Activated T-helper 17 cell treated with anti-CD3 and anti-CD28 coated beads, Interleukin-2, amount 50 U/mL, for 72 hours (primary cell): ENCODE data around the gene LGALS7B. TPM values are rescaled to one million over a fixed set of nuclear protein-coding genes. Genes with fewer than 3 reads are reported as not detected.
"Not testable (repeated sequence)": the region's sequence is repeated elsewhere in the genome, so short reads cannot be mapped to it uniquely, and the experiment has no call there.

ENCODE experiments used
- ATAC-seq: fragments of 150-1000 bp; cut with Tn5 transposase; replicated peaks from 2 replicates; pipeline ENCODE4 v1.10.0; 2021; ENCODE audit warnings: mild to moderate bottlenecking, moderate library complexity
- H3K27ac Mint-ChIP-seq: one replicate; pipeline ENCODE4 v1.8.0; 2022; ENCODE audit warnings: mixed read lengths
- H3K27me3 Mint-ChIP-seq: one replicate; pipeline ENCODE4 v1.8.0; 2022; ENCODE audit warnings: mixed read lengths
- H3K36me3 Mint-ChIP-seq: one replicate; pipeline ENCODE4 v1.8.0; 2022; ENCODE audit warnings: low read depth, mild to moderate bottlenecking, mixed read lengths
- H3K4me1 Mint-ChIP-seq: one replicate; pipeline ENCODE4 v1.8.0; 2022; ENCODE audit warnings: mixed read lengths
- H3K4me3 Mint-ChIP-seq: one replicate; pipeline ENCODE4 v1.8.0; 2022; ENCODE audit warnings: mild to moderate bottlenecking, mixed read lengths
- H3K9me3 Mint-ChIP-seq: one replicate; pipeline ENCODE4 v1.8.0; 2022; ENCODE audit warnings: mixed read lengths
- total RNA-seq, 2 donors: library from RNA; stranded (reverse); gene quantifications; one replicate each; pipeline ENCODE4 v1.2.3, GENCODE V29; 2022

LGALS7B gene
- total RNA-seq, 2 donors from 2014 or later: not detected

DNA sequence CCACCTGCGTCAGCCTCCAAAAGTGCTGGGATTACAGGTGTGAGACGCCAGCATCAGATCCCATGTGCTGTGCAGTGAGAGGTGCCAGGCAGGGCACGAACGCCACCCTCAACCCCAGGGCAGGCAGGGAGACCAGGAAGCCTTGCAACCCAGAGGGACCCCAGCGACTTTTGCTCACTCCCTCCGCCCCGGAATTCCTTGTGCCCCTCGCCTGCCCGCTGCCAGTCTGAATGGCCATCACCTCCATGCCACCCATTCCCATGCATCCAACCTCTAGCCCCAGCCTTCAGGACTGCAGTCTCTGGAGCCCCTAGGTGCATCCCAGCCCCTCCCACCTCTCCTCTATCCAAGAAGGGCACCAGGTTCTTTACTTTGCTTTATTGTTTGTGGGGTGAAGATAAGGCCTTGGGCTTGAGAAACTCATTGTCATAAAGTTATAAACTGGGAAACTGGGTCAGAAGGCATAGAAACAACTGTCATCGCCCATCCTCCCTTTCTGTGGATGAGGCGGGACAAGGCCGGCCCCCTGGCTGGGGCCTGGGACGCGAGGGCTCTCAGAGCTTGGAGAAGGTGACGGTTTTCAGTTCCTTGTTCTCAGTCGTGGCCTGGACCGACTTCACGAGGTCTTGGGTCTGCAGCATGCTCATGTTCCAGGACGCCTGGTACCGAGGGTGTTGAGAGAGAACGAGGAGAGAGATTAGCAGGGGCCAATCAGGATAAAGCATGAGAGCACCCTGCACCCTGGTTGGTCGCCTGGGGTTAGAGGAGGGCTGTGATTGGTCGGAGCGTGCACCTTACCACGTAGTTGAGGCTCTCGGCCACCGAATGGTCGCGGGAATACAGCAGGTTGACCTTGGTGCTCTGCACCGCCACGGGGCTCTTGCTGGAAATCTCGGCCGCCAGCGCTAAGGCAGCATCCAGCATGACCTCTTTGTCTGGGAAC, 26.3 kb downstream of the LGALS7B start:
- Mint-ChIP-seq H3K36me3 (peaks cover 32% of the 10 kb centered on the region), H3K27me3 (no peaks in the 10 kb centered on the region), H3K27ac (no peak overlapping the region), H3K9me3 (no peaks in the 10 kb centered on the region), H3K4me1 (no peaks in the 10 kb centered on the region), H3K4me3 (no peak overlapping the region)
- ATAC-seq: no peak

DNA sequence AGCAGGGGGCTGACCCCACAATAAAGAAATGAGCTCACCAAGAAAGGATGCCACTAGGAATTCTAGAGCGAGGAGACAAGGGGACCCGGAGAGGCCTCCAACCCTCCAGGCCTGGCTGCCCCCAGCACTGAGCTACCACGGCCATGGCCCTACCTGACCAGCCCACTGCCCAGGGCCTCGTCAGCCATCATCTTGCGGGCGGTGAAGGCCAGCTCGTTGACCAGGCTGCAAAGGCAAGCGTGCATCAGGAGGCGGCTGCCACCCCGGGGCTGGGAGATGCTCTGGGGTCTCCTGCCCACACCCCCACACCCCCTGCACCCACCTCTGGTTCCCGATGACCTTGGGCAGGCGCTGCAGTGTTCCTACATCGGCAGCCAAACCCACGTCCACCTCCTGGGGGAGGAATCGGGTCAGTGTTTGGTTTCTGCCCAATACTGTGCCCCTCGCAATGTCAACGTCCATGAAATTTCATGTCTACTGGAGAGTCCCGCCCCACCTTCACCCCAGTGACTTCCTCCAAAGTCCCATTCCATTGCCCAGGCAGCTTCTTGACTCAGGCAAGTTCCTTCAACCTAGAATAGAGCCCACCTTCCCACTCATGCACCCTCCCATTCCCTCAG, 27.2 kb downstream of the LGALS7B start:
- no peak for ATAC-seq
- no peak overlapping the region for H3K4me3 Mint-ChIP-seq
- H3K4me1 Mint-ChIP-seq: peaks cover 7% of the 10 kb centered on the region
- H3K9me3 Mint-ChIP-seq: no peaks in the 10 kb centered on the region
- no peak overlapping the region for H3K27ac Mint-ChIP-seq
- peaks cover 39% of the 10 kb centered on the region for H3K36me3 Mint-ChIP-seq
- H3K27me3 Mint-ChIP-seq: no peaks in the 10 kb centered on the region

DNA sequence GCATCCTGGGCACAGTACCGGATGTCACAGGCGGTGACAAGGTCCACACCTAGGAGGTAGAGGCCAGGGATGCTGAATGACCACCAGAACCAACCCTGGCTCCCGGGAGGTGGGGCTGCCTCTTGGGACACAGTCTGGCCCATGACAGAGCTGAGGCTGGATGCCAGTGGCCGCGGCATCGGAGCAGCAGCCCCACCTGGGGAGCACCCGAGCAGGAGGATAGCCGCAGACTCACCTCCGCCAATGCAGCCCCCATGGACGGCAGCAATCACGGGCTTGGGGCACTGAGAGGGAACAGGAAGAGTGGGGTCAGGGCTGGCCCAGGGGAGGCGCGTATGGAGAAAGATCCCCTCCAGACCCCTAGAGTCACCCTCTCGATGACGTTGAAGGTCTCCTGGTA, 28.1 kb downstream of the LGALS7B start:
- Mint-ChIP-seq H3K9me3 (no peaks in the 10 kb centered on the region), H3K4me1 (peaks cover 7% of the 10 kb centered on the region), H3K4me3 (no peak overlapping the region), H3K27me3 (no peaks in the 10 kb centered on the region), H3K36me3 (peaks cover 39% of the 10 kb centered on the region), H3K27ac (no peak overlapping the region)
- no peak for ATAC-seq

DNA sequence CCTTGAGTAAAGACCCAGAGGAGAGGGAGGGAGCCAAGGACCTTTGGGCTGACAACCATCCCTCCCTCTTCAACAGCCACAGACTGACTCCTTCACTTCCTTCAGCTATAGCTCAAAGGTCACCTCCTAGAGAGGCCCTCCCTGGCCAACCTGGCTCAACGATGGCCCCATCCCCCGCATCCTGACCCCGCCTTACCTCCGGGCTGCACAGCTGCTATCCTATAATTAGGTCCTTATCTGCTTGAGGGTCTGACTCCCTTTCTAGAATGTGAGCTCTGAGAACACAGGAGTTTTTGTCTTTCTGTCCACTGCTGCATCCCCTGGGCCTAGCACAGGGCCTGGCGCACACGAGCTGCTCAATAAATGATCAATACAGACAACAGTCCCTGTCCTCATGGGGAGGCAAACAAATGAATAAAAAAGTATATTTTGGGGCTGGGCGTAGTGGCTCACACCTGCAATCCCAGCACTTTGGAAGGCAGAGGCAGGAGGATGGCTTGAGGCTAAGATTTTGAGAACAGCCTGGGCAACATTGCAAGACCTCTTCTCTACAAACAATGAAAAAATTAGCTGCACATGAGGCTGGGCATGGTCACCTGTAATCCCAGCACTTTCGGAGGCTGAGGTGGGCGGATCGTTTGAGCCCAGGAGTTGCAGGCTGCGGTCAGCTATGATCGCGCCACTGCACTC, 30.4 kb downstream of the LGALS7B start:
- no peaks in the 10 kb centered on the region for H3K9me3 Mint-ChIP-seq
- H3K27me3 Mint-ChIP-seq: no peaks in the 10 kb centered on the region
- H3K4me3 Mint-ChIP-seq: no peak overlapping the region
- H3K4me1 Mint-ChIP-seq: peaks cover 7% of the 10 kb centered on the region
- no peak overlapping the region for H3K27ac Mint-ChIP-seq
- H3K36me3 Mint-ChIP-seq: peaks cover 58% of the 10 kb centered on the region
- no peak for ATAC-seq

DNA sequence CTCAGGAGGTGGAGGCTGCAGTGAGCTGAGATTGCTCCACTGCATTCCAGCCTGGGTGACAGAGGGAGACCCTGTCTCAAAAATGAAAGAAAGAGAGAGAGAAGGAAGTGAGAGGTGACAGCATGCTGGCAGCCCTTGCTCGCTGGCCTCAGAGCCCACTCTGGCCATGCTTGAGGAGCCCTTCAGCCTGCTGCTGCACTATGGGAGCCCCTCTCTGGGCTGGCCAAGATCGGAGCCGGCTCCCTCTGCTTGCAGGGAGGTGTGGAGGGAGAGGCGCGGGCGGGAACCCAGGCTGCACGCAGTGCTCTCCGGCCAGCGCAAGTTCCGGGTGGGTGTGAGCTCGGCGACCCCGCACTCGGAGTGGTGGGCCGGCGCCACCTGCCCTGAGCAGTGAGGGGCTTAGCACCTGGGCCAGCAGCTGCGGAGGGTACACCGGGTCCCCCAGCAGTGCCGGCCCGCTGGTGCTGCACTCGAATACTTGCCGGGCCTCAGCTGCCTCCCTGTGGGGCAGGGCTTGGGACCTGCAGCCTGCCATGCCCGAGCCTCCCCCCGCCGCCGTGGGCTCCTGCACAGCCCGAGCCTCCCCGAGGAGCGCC, 32.3 kb downstream of the LGALS7B start:
- H3K9me3 Mint-ChIP-seq, H3K4me3 Mint-ChIP-seq, H3K27me3 Mint-ChIP-seq, ATAC-seq, H3K27ac Mint-ChIP-seq, H3K4me1 Mint-ChIP-seq: not testable (repeated sequence)
- H3K36me3 Mint-ChIP-seq: peaks cover 55% of the 10 kb centered on the region

DNA sequence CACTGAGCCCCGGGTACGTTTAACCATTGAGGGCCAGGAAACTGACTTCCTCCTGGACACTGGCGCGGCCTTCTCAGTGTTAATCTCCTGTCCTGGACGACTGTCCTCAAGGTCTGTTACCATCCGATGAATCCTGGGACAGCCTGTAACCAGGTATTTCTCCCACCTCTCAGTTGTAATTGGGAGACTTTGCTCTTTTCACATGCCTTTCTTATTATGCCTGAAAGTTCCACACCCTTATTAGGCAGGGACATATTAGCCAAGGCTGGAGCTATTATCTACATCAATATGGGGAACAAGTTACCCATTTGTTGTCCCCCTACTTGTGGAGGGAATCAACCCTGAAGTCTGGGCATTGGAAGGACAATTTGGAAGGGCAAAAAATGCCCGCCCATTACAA, 36.9 kb downstream of the LGALS7B start:
- H3K27ac Mint-ChIP-seq, H3K27me3 Mint-ChIP-seq, H3K4me3 Mint-ChIP-seq, H3K9me3 Mint-ChIP-seq, ATAC-seq: not testable (repeated sequence)
- H3K4me1 Mint-ChIP-seq: peaks cover 13% of the 10 kb centered on the region
- H3K36me3 Mint-ChIP-seq: peaks cover 72% of the 10 kb centered on the region

DNA sequence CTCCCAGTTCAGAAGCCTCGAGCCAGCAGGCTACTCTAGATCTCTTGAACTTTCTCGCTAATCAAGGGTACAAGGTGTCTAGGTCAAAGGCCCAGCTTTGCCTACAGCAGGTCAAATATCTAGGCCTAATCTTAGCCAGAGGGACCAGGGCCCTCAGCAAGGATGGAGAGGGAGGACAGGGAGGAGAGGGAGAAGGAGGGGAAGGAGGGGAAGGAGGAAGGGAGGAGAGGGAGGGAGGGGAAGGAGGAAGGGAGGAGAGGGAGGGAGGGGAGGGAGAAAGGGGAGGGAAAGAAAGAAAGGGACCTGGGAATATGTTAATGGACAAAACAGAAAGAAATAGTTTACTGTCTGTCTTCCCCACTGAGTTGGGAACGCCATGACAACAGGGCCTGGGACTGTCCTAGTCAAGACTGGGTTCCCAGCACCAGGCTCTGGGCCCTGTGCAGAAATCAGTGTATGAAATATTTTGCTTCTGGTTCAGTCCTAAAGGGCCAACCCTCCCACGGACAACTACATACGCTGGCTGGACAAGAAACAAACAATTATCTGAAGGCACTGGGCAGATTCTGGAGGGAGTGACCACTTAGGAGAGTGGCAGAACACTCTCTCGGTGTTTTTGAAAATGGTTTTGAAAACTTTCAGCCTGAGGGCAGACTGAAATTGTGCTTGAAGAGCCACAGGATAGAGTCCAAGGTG, 38.0 kb downstream of the LGALS7B start:
- Mint-ChIP-seq H3K27ac (peak overlapping the region; percentile 43), H3K4me1 (peaks cover 18% of the 10 kb centered on the region), H3K36me3 (peaks cover 82% of the 10 kb centered on the region), H3K9me3 (no peaks in the 10 kb centered on the region), H3K27me3 (no peaks in the 10 kb centered on the region), H3K4me3 (no peak overlapping the region)
- ATAC-seq: no peak

DNA sequence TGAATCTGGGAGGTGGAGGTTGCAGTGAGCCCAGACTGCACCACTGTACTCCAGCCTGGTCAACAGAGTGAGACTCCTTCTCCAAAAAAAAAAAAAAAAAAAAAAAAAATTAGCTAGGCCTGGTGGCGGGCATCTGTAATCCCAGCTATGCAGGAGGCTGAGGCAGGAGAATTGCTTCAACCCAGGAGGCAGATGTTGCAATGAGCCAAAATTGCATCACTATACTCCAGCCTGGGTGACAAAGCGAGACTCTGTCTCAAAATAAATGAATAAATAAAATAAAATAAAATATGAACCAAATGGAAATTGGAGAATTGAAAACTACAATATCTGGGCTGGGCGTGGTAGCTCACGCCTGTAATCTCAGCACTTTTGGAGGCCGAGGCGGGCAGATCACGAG, 40.2 kb downstream of the LGALS7B start:
- Mint-ChIP-seq H3K4me1 (peaks cover 20% of the 10 kb centered on the region), H3K36me3 (peaks cover 66% of the 10 kb centered on the region)
- not testable (repeated sequence) for H3K4me3 Mint-ChIP-seq, H3K9me3 Mint-ChIP-seq, ATAC-seq, H3K27me3 Mint-ChIP-seq, H3K27ac Mint-ChIP-seq

DNA sequence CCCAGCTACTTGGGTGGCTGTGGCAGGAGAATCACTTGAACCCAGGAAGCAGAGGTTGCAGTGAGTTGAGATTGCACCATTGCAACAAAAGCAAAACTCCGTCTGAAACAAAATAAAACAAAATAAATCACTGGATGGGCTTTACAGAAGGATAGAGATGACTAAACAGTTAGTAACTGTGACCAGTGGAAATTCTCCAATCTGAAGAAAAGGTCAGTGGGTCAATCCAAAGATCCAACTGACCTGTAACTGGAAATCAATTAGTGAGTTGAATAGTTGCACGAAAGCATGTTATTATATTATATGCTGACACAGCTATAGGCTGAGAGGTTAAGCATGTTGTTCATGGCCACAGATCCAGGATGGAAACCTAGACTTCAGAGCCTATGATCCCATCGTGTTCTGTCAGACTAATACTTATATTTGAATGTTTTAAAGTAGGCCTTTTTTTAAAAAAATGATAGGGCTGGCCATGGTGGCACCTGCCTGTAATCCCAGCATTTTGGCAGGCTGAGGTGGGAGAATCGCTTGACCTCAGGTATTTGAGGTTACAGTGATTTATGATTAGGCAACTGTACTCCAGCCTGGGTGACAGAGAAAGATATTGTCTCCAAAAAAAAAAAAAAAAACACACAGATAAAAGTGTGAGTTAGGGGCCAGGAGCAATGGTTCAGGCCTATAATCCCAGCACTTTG, 41.2 kb downstream of the LGALS7B start:
- no peak overlapping the region for H3K27ac Mint-ChIP-seq
- ATAC-seq: no peak
- no peaks in the 10 kb centered on the region for H3K9me3 Mint-ChIP-seq
- peaks cover 20% of the 10 kb centered on the region for H3K4me1 Mint-ChIP-seq
- peaks cover 57% of the 10 kb centered on the region for H3K36me3 Mint-ChIP-seq
- peak overlapping the region; percentile 95 for H3K4me3 Mint-ChIP-seq
- H3K27me3 Mint-ChIP-seq: no peaks in the 10 kb centered on the region

DNA sequence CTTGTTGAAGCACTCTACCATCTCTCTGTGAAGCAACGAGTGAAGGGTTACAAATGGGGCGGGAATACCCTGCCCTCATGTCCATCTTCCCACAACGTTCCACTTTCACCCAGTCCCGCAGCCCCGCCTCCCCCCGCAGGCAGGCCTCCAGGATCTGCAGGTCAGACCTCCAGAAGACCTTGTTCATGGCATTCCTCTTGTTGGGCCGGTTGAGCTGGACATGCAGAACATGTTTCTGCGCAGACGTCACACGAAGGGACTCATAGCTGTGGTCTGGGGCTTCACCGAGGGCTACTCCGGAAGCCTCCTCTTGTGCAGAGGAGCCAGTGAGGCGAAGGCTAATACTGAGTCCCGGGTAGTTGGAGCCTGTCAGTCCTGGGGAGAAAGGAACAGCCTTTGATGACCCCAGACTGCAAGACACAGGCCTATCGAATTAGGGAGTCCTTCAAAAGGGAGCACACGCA, 42.2 kb downstream of the LGALS7B start:
- peak overlapping the region; percentile 95 for H3K4me3 Mint-ChIP-seq
- H3K4me1 Mint-ChIP-seq: peaks cover 20% of the 10 kb centered on the region
- no peaks in the 10 kb centered on the region for H3K27me3 Mint-ChIP-seq
- H3K9me3 Mint-ChIP-seq: no peaks in the 10 kb centered on the region
- H3K27ac Mint-ChIP-seq: peak overlapping the region; percentile 97
- ATAC-seq: peak; percentile 72
- H3K36me3 Mint-ChIP-seq: peaks cover 67% of the 10 kb centered on the region

DNA sequence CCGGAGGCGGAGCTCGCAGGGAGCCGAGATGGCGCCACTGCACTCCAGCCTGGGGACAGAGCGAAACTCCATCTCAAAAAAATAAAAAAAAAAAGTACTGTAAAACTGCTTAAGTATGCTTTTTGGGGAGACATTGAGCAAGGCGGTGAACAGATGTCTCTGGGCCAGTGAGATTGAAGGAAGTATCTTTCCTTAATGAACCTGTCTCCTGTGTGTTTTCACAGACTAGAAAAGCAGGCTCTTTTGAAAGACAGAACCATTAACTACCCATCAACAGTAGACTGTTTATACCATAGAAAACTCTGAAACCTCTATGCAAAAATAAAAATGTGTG, 44.1 kb downstream of the LGALS7B start:
- Mint-ChIP-seq H3K27ac (no peak overlapping the region), H3K27me3 (no peaks in the 10 kb centered on the region), H3K36me3 (peaks cover 67% of the 10 kb centered on the region), H3K4me3 (no peak overlapping the region), H3K9me3 (no peaks in the 10 kb centered on the region), H3K4me1 (peaks cover 12% of the 10 kb centered on the region)
- no peak for ATAC-seq

DNA sequence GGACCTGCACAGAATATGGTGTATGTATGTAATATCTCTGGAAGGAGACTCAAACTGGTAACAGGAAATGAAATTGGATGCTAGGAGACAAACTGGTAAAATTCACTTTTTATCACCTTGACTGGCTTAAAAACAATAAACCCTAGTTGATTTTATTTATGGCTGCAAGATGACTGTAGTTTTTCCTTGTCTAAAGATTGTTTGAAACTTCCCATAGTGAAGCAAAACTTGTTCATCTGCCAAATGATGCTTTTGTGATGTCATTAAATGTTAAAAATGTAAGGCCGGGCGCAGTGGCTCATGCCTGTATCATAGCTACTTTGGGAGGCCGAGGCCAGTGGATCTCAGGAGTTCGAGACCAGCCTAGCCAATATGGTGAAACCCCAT, 45.1 kb downstream of the LGALS7B start:
- Mint-ChIP-seq H3K4me1 (peaks cover 18% of the 10 kb centered on the region), H3K27me3 (no peaks in the 10 kb centered on the region), H3K27ac (no peak overlapping the region), H3K4me3 (no peak overlapping the region), H3K36me3 (peaks cover 68% of the 10 kb centered on the region), H3K9me3 (no peaks in the 10 kb centered on the region)
- no peak for ATAC-seq

DNA sequence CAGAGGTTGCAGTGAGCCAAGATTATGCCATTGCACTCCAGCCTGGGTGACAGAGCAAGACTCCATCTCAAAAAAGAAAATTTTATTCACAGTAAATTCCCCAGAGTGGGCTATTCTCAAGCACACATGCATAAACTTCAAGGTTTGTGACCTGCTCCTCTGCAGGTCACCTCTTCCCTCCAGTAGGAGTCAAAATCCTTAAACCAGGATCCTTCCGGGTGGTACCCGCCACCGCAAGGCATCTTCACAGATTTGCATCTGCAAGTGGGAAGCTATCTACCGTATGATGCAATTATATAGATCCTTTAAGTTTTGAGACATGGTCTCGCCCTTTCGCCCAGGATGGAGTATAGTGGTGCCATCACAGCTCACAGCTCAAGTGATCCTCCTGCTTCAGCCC, 45.6 kb downstream of the LGALS7B start:
- H3K27me3 Mint-ChIP-seq: no peaks in the 10 kb centered on the region
- H3K4me3 Mint-ChIP-seq: no peak overlapping the region
- H3K36me3 Mint-ChIP-seq: peaks cover 70% of the 10 kb centered on the region
- no peaks in the 10 kb centered on the region for H3K9me3 Mint-ChIP-seq
- H3K4me1 Mint-ChIP-seq: peaks cover 21% of the 10 kb centered on the region
- H3K27ac Mint-ChIP-seq: no peak overlapping the region
- ATAC-seq: no peak
